Parathyroid adenoma (tissue), 2 donors: Measurements from ENCODE around the gene KCNT1.

Experiments used
- H2AFZ ChIP-seq: fragments of 300-600 bp; sonication (generic); one replicate; pipeline ENCODE4 v1.7.0; 2017; ENCODE audit warnings: antibody characterized with exemption, mild to moderate bottlenecking
- H3K27ac ChIP-seq: fragments of 300-600 bp; sonication (generic); one replicate; pipeline ENCODE4 v1.7.0; 2017
- H3K27me3 ChIP-seq: fragments of 300-600 bp; sonication (generic); one replicate; pipeline ENCODE4 v1.7.0; 2017; ENCODE audit warnings: low read length; ENCODE audit not compliant: control insufficient read depth, insufficient read depth
- H3K36me3 ChIP-seq: fragments of 300-600 bp; sonication (generic); one replicate; pipeline ENCODE4 v1.7.0; 2017; ENCODE audit warnings: low read length; ENCODE audit not compliant: control insufficient read depth, insufficient read depth
- H3K4me1 ChIP-seq: fragments of 300-600 bp; sonication (generic); one replicate; pipeline ENCODE4 v1.7.0; 2017; ENCODE audit warnings: control low read depth
- H3K4me2 ChIP-seq: fragments of 300-600 bp; sonication (generic); one replicate; pipeline ENCODE4 v1.7.0; 2017; ENCODE audit warnings: low read length
- H3K4me3 ChIP-seq: fragments of 300-600 bp; sonication (generic); one replicate; pipeline ENCODE4 v1.7.0; 2017; ENCODE audit warnings: low read depth, low read length
- H3K79me2 ChIP-seq: fragments of 300-600 bp; sonication (generic); one replicate; pipeline ENCODE4 v1.7.0; 2017; ENCODE audit warnings: control low read depth
- H3K9ac ChIP-seq: fragments of 300-600 bp; sonication (generic); one replicate; pipeline ENCODE4 v1.7.0; 2017; ENCODE audit warnings: mild to moderate bottlenecking
- H3K9me3 ChIP-seq: fragments of 300-600 bp; sonication (generic); one replicate; pipeline ENCODE4 v1.7.0; 2017; ENCODE audit warnings: low read length; ENCODE audit not compliant: control insufficient read depth
- TF ChIP-seq, protein P1 (sequence below): fragments of 300-600 bp; sonication (generic); IDR thresholded peaks from one replicate; pipeline ENCODE4 v1.7.0; 2017; ENCODE audit warnings: antibody characterized with exemption, mild to moderate bottlenecking
- donor health status: primary hyperparathyroidism.

The KCNT1 gene

DNA sequence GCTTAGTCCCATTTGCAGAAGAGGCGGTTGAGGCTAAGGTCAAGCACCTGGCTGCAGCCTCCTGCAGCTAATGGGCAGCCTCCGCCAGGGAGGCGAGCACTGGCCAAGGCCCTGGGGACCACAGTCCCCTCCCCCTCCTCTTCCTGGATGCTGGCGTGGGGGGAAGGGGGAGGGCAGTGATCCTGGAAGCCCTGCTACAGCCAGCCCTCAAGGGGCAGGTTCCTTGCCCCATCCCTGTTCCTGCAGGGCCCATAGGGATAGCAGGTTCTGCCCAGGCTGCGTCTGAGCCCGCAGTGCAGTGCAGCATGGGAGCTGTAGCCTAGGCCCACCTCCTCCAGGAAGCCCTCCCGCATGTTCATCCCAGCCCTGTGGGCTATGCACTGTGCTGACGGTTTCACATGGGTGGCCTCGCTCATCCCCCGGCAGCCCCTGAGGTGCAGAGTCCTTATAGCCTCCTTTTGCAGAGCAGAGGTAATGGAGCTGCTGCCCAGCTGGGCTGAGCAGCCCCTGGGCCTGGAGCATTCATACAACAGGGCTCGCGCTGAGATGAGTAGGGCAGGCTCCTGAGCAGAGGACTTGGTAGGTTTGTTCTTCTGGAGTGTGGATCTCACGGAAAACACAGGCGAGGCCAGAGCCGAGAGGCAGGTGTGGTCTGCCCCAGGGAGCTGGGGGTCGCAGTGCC is 36.0 kb downstream of the KCNT1 start:
- H3K9me3 ChIP-seq: no peaks in the 10 kb centered on the region
- no peaks in the 10 kb centered on the region for H3K4me1 ChIP-seq
- H3K27ac ChIP-seq: no peak overlapping the region
- no peaks in the 10 kb centered on the region for H3K79me2 ChIP-seq
- H2AFZ ChIP-seq: no peak overlapping the region
- H3K4me3 ChIP-seq: no peak overlapping the region
- H3K36me3 ChIP-seq: no peaks in the 10 kb centered on the region
- TF ChIP-seq, protein P1, sequence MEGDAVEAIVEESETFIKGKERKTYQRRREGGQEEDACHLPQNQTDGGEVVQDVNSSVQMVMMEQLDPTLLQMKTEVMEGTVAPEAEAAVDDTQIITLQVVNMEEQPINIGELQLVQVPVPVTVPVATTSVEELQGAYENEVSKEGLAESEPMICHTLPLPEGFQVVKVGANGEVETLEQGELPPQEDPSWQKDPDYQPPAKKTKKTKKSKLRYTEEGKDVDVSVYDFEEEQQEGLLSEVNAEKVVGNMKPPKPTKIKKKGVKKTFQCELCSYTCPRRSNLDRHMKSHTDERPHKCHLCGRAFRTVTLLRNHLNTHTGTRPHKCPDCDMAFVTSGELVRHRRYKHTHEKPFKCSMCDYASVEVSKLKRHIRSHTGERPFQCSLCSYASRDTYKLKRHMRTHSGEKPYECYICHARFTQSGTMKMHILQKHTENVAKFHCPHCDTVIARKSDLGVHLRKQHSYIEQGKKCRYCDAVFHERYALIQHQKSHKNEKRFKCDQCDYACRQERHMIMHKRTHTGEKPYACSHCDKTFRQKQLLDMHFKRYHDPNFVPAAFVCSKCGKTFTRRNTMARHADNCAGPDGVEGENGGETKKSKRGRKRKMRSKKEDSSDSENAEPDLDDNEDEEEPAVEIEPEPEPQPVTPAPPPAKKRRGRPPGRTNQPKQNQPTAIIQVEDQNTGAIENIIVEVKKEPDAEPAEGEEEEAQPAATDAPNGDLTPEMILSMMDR: no peak
- no peaks in the 10 kb centered on the region for H3K27me3 ChIP-seq
- no peak overlapping the region for H3K4me2 ChIP-seq
- H3K9ac ChIP-seq: no peak overlapping the region

DNA sequence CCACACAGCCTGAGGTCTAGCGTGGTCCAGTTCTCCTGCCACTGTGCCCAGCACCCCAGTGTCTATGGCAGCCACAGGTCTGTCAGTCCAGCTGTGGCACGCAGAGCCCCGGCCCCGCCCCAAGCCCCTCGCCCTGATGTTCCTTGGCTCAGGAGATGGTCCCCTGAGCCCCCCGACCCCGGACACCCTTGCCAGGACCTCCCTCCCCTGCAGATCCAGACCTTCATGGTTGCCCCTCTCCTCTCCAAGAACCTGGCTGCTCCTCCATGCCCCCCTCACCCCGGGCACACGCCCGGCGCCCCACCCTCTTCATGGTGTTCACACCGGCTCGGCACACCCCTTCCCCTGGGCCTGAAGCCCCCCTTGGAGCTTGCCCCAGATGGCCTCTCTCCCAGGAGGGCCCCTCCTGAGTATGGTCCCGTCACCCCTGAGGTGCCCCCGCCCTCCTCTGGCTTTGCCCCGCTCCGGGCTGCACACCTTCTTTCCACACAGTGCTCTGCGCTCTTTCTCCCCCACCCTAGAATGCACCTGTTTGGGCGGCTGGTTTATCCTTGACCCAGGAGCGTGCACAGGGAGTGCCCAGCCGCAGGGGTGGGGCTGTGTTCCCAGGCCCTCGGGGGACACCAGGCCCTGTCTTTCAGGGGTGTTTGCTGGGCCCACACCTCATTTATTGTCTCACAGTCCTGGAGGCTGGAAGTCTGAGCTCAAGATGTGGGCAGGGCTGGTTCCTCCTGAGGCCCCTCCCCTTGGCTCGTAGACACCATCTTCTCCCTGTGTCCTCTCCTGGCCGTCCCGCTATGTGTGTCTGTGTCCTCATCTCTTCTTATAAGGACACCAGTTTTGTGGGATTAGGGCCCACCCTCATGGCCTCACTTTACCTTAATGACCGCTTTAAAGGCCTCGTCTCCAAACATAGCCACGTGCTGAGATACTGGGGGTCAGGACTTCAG is 37.6 kb downstream of the KCNT1 start:
- Histone ChIP-seq H3K4me2 (no peak overlapping the region), H3K9me3 (no peaks in the 10 kb centered on the region)

GRCh38 chr9:135741276-135742219 is 39.6 kb downstream of the KCNT1 start:
- no peaks in the 10 kb centered on the region for H3K79me2 ChIP-seq
- no peaks in the 10 kb centered on the region for H3K4me1 ChIP-seq
- TF ChIP-seq, protein P1: no peak
- H3K27me3 ChIP-seq: no peaks in the 10 kb centered on the region
- H3K4me3 ChIP-seq: no peak overlapping the region
- no peaks in the 10 kb centered on the region for H3K9me3 ChIP-seq
- H3K36me3 ChIP-seq: no peaks in the 10 kb centered on the region
- no peak overlapping the region for H3K9ac ChIP-seq
- H3K27ac ChIP-seq: no peak overlapping the region
- H2AFZ ChIP-seq: no peak overlapping the region
- no peak overlapping the region for H3K4me2 ChIP-seq

More for the DNA sequence above, 37.6 kb downstream of the KCNT1 start:
- no peak overlapping the region for H3K27ac ChIP-seq
- TF ChIP-seq, protein P1: no peak
- H3K9ac ChIP-seq: no peak overlapping the region
- H3K4me3 ChIP-seq: no peak overlapping the region
- no peaks in the 10 kb centered on the region for H3K27me3 ChIP-seq
- H3K79me2 ChIP-seq: no peaks in the 10 kb centered on the region
- H3K4me1 ChIP-seq: no peaks in the 10 kb centered on the region
- no peak overlapping the region for H2AFZ ChIP-seq
- H3K36me3 ChIP-seq: no peaks in the 10 kb centered on the region

DNA sequence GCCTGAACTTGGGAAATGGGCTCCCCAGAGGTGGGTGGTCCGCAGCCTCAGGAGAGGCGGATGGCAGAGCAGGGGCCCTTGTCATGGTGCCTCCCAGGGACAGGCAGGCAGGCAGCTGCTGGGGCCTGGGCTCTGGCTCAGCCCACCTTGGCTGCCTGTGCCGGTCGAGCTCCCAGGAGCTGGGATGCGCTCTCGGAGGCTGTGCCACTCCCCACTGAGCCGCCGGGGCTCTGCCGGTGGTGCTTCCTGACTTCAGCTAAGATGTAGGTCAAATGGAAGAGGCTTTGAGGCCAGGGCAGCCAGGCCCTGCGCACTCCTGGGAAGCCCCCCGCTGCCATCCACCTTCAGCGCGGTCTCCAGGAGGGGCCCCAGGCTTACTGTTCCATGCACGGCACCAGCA is 41.0 kb downstream of the KCNT1 start:
- H3K9me3 ChIP-seq: no peaks in the 10 kb centered on the region
- no peaks in the 10 kb centered on the region for H3K4me1 ChIP-seq
- no peak overlapping the region for H3K27ac ChIP-seq
- no peak overlapping the region for H3K4me2 ChIP-seq
- H3K9ac ChIP-seq: no peak overlapping the region
- no peaks in the 10 kb centered on the region for H3K27me3 ChIP-seq
- no peaks in the 10 kb centered on the region for H3K79me2 ChIP-seq
- no peaks in the 10 kb centered on the region for H3K36me3 ChIP-seq
- no peak overlapping the region for H2AFZ ChIP-seq
- TF ChIP-seq, protein P1: no peak
- H3K4me3 ChIP-seq: no peak overlapping the region
